IgD-negative memory B cell (primary cell): ENCODE data around the gene PER2. TPM values are rescaled to one million over a fixed set of nuclear protein-coding genes. Genes with fewer than 3 reads are reported as not detected.

Source experiments
- H3K27ac Mint-ChIP-seq, 3 donors: one replicate each; pipeline ENCODE4 v1.8.0; 2020 to 2022; ENCODE audit warnings: mild to moderate bottlenecking in 3 of 3, mixed read lengths in 3 of 3, moderate library complexity in 1 of 3
- H3K27me3 Mint-ChIP-seq: one replicate; pipeline ENCODE4 v1.8.0; 2021; ENCODE audit warnings: mixed read lengths
- H3K36me3 Mint-ChIP-seq: one replicate; pipeline ENCODE4 v1.8.0; 2020; ENCODE audit warnings: mild to moderate bottlenecking, mixed read lengths
- H3K4me1 Mint-ChIP-seq, 3 donors: one replicate each; pipeline ENCODE4 v1.8.0; 2020 to 2022; ENCODE audit warnings: mixed read lengths in 3 of 3, mild to moderate bottlenecking in 1 of 3
- H3K4me3 Mint-ChIP-seq, 4 donors: one replicate each; pipeline ENCODE4 v1.8.0; 2020 to 2022; ENCODE audit warnings: mild to moderate bottlenecking in 4 of 4, mixed read lengths in 4 of 4, moderate library complexity in 3 of 4
- H3K9me3 Mint-ChIP-seq, 3 donors: one replicate each; pipeline ENCODE4 v1.8.0; 2020 to 2021; ENCODE audit warnings: mixed read lengths in 3 of 3, mild to moderate bottlenecking in 1 of 3
- polyA plus RNA-seq: library from polyadenylated mRNA; unstranded; fragments of 300-500 nt; fragmentation: Illumina TruSeq; gene quantifications from one replicate; pipeline ENCODE4 v1.2.3, GENCODE V29; 2021

The PER2 gene
- polyA plus RNA-seq, 1 donor from 2014 or later = 9.4 TPM

GRCh38 chr2:238256594-238257104, 31.8 kb downstream of the PER2 start:
- no peaks in the 10 kb centered on the region for H3K36me3 Mint-ChIP-seq
- H3K27me3 Mint-ChIP-seq = no peaks in the 10 kb centered on the region
- H3K4me3 Mint-ChIP-seq = no peak overlapping the region
- no peaks in the 10 kb centered on the region for H3K4me1 Mint-ChIP-seq
- H3K27ac Mint-ChIP-seq = no peak overlapping the region
- no peaks in the 10 kb centered on the region for H3K9me3 Mint-ChIP-seq

- no peaks in the 10 kb centered on the region for H3K9me3 Mint-ChIP-seq
- no peak overlapping the region for H3K4me3 Mint-ChIP-seq
- no peaks in the 10 kb centered on the region for H3K36me3 Mint-ChIP-seq
- H3K27me3 Mint-ChIP-seq = no peaks in the 10 kb centered on the region
- H3K4me1 Mint-ChIP-seq = no peaks in the 10 kb centered on the region
- H3K27ac Mint-ChIP-seq = no peak overlapping the region
Observed at GRCh38 chr2:238256111-238256510, 32.3 kb downstream of the PER2 start.

GRCh38 chr2:238255636-238256035, 32.8 kb downstream of the PER2 start:
- Mint-ChIP-seq H3K4me3 (no peak overlapping the region), H3K4me1 (no peaks in the 10 kb centered on the region), H3K9me3 (no peaks in the 10 kb centered on the region), H3K27me3 (no peaks in the 10 kb centered on the region), H3K36me3 (no peaks in the 10 kb centered on the region), H3K27ac (no peak overlapping the region)

GRCh38 chr2:238255151-238255551, 33.3 kb downstream of the PER2 start:
- Mint-ChIP-seq H3K9me3 (no peaks in the 10 kb centered on the region), H3K27me3 (no peaks in the 10 kb centered on the region), H3K27ac (no peak overlapping the region), H3K36me3 (no peaks in the 10 kb centered on the region), H3K4me1 (no peaks in the 10 kb centered on the region), H3K4me3 (no peak overlapping the region)

- no peaks in the 10 kb centered on the region for H3K36me3 Mint-ChIP-seq
- no peak overlapping the region for H3K4me3 Mint-ChIP-seq
- no peaks in the 10 kb centered on the region for H3K9me3 Mint-ChIP-seq
- H3K27me3 Mint-ChIP-seq = no peaks in the 10 kb centered on the region
- no peaks in the 10 kb centered on the region for H3K4me1 Mint-ChIP-seq
- H3K27ac Mint-ChIP-seq = no peak overlapping the region
Observed at GRCh38 chr2:238254095-238254723, 34.2 kb downstream of the PER2 start.

GRCh38 chr2:238252766-238253630, 35.4 kb downstream of the PER2 start:
- H3K4me3 Mint-ChIP-seq = no peak overlapping the region
- peak overlapping the region in 1 of 3 donors; percentile 67 for H3K27ac Mint-ChIP-seq
- no peaks in the 10 kb centered on the region for H3K9me3 Mint-ChIP-seq
- H3K4me1 Mint-ChIP-seq = no peaks in the 10 kb centered on the region
- H3K36me3 Mint-ChIP-seq = no peaks in the 10 kb centered on the region
- H3K27me3 Mint-ChIP-seq = no peaks in the 10 kb centered on the region

- H3K36me3 Mint-ChIP-seq = peaks cover 2% of the 10 kb centered on the region
- H3K27ac Mint-ChIP-seq = peak overlapping the region in 1 of 3 donors; percentile 67
- no peak overlapping the region for H3K4me3 Mint-ChIP-seq
- H3K27me3 Mint-ChIP-seq = no peaks in the 10 kb centered on the region
- H3K4me1 Mint-ChIP-seq = peaks cover 0 to 2% (median 0%) of the 10 kb centered on the region in 3 donors
- no peaks in the 10 kb centered on the region for H3K9me3 Mint-ChIP-seq
Observed at GRCh38 chr2:238251986-238252385, 36.4 kb downstream of the PER2 start.

- no peaks in the 10 kb centered on the region for H3K27me3 Mint-ChIP-seq
- no peaks in the 10 kb centered on the region for H3K9me3 Mint-ChIP-seq
- H3K36me3 Mint-ChIP-seq = peaks cover 5% of the 10 kb centered on the region
- H3K27ac Mint-ChIP-seq = peak overlapping the region in 1 of 3 donors; percentile 78
- peaks cover 0 to 2% (median 0%) of the 10 kb centered on the region in 3 donors for H3K4me1 Mint-ChIP-seq
- H3K4me3 Mint-ChIP-seq = no peak overlapping the region
Observed at GRCh38 chr2:238251331-238251730, 37.1 kb downstream of the PER2 start.

GRCh38 chr2:238250896-238251295, 37.5 kb downstream of the PER2 start:
- H3K27me3 Mint-ChIP-seq = no peaks in the 10 kb centered on the region
- H3K9me3 Mint-ChIP-seq = no peaks in the 10 kb centered on the region
- H3K4me3 Mint-ChIP-seq = no peak overlapping the region
- H3K36me3 Mint-ChIP-seq = peaks cover 5% of the 10 kb centered on the region
- H3K27ac Mint-ChIP-seq = peak overlapping the region in 1 of 3 donors; percentile 78
- peaks cover 0 to 2% (median 0%) of the 10 kb centered on the region in 3 donors for H3K4me1 Mint-ChIP-seq

GRCh38 chr2:238247841-238248453, 40.5 kb downstream of the PER2 start:
- peaks cover 11% of the 10 kb centered on the region for H3K36me3 Mint-ChIP-seq
- H3K4me1 Mint-ChIP-seq = peaks cover 0 to 2% (median 0%) of the 10 kb centered on the region in 3 donors
- peak overlapping the region in 1 of 3 donors; percentile 44 for H3K27ac Mint-ChIP-seq
- no peak overlapping the region for H3K4me3 Mint-ChIP-seq
- no peaks in the 10 kb centered on the region for H3K27me3 Mint-ChIP-seq
- no peaks in the 10 kb centered on the region for H3K9me3 Mint-ChIP-seq

GRCh38 chr2:238247002-238247822, 41.2 kb downstream of the PER2 start:
- Mint-ChIP-seq H3K27ac (no peak overlapping the region), H3K9me3 (no peaks in the 10 kb centered on the region), H3K4me1 (peaks cover 0 to 2% (median 0%) of the 10 kb centered on the region in 3 donors), H3K36me3 (peaks cover 11% of the 10 kb centered on the region), H3K27me3 (no peaks in the 10 kb centered on the region), H3K4me3 (no peak overlapping the region)

GRCh38 chr2:238244151-238244550, 44.3 kb downstream of the PER2 start:
- peaks cover 2% of the 10 kb centered on the region for H3K27me3 Mint-ChIP-seq
- H3K4me3 Mint-ChIP-seq = no peak overlapping the region
- H3K36me3 Mint-ChIP-seq = peaks cover 11% of the 10 kb centered on the region
- H3K27ac Mint-ChIP-seq = no peak overlapping the region
- H3K9me3 Mint-ChIP-seq = no peaks in the 10 kb centered on the region
- peaks cover 0 to 2% (median 2%) of the 10 kb centered on the region in 3 donors for H3K4me1 Mint-ChIP-seq

GRCh38 chr2:238243496-238244076, 44.8 kb downstream of the PER2 start:
- Mint-ChIP-seq H3K27me3 (peaks cover 2% of the 10 kb centered on the region), H3K36me3 (peaks cover 11% of the 10 kb centered on the region), H3K4me3 (peak overlapping the region in 1 of 4 donors; percentile 57), H3K4me1 (peaks cover 0 to 2% (median 2%) of the 10 kb centered on the region in 3 donors), H3K9me3 (no peaks in the 10 kb centered on the region), H3K27ac (no peak overlapping the region)
